GM21367 (cell line): Measurements from ENCODE around the gene SMARCB1.

Source experiments
- ATAC-seq: cut with Tn5 transposase; IDR thresholded peaks from one replicate; pipeline ENCODE4 v1.9.1; 2021; ENCODE audit not compliant: unreplicated experiment

SMARCB1 gene

DNA sequence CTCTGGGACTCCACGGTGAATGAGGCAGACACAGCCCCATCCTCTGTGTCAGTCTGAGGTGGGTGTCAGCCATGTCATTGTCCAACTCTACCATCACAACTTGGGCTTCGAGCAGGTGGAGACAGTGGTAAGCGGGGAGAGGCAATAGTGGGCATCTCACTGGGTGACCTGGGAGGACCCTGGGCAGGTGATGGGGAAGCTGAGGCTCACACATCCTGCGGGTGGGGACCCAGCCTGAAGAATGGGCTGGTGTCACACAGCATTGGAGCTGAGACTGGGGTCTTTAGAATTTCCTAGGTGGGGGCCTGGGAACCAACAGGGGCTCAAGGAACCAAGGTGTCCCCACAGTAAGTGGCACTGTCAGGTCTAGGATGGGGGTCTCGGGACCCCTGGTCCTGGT lies 7.0 kb upstream of the SMARCB1 start:
- ATAC-seq = no peak

DNA sequence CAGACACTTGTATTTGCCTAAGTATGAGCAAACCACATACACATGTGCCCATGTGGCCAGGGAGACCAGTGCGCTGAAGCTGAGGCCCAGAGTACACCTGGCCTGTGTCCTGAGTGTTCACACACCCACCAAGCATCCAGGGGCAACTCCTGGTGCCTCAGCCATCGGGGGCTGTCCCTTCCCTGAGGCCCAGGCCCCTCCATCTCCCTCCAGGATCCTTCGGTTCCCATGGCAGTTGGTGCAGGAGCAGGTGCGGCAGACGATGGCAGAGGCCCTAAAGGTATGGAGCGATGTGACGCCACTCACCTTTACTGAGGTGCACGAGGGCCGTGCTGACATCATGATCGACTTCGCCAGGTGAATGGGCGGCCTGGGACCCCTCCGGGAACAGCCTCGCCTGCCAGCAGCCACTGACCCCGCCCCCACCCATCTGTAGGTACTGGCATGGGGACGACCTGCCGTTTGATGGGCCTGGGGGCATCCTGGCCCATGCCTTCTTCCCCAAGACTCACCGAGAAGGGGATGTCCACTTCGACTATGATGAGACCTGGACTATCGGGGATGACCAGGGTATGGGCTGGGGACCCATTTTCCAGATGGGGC lies 6.5 kb upstream of the SMARCB1 start:
- no peak for ATAC-seq

DNA sequence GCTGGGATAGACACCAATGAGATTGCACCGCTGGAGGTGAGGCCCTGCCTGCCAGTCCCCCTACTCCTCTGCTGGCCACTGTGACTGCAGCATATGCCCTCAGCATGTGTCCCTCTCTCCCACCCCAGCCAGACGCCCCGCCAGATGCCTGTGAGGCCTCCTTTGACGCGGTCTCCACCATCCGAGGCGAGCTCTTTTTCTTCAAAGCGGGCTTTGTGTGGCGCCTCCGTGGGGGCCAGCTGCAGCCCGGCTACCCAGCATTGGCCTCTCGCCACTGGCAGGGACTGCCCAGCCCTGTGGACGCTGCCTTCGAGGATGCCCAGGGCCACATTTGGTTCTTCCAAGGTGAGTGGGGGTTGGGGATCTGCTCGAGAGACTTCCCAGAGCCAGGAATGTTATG lies 5.7 kb upstream of the SMARCB1 start:
- no peak for ATAC-seq

DNA sequence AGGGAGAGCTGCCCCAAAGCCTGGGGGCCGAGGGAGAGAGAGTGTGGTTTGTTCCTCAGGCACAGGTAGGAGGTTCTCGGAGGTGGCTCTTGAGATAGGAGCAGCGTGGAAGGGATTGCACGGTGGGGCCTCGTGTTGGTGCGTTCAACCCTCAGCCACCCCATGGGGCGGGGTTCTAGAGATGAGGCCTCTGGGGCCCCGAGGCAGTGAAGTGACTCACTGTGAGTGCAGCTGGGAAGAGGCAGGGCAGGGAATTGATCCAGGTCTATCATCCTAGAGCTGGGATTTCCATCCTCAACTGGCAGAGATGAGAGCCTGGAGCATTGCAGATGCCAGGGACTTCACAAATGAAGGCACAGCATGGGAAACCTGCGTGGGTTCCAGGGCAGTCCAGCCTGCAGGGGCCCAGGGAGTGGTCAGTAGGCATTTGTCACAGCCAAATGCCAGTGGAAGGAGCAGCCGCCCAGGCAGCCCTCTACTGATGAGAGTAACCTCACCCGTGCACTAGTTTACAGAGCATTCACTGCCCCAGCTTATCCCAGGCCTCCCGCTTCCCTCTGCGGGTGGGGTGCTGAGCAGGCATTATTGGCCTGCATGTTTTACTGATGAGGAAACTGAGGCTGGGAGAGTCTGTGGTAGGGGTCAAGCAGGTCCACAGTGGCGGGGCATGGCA lies 5.1 kb upstream of the SMARCB1 start:
- no peak for ATAC-seq

DNA sequence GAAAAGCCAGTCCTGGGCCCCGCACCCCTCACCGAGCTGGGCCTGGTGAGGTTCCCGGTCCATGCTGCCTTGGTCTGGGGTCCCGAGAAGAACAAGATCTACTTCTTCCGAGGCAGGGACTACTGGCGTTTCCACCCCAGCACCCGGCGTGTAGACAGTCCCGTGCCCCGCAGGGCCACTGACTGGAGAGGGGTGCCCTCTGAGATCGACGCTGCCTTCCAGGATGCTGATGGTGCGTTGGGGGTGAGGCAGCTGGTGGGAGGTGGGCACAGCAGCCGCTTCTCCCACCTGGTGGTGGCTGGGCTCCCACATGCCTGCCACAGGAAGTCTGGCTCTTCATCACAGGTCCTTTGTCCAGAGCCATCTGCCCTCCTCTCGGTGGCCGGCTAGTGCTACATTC lies 4.5 kb upstream of the SMARCB1 start:
- no peak for ATAC-seq

DNA sequence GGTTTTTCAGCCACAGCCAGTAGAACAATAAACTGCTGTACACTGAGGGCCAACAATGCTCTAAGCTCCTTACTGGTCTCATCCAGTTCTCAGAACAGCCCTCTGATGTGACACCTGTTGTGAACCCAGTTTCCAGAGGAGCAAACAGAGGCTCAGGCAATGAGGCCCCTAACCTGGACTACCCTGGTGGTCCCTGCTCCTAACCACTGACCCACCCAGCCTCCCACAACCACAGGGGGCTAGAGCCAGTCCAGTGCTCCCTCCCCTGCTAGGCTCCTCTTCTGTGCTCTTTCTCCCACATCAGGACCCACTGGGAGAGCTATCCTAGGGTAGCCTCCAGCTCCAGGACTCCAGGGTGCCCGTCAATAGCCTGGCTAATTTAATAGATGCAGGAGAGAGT lies 4.1 kb upstream of the SMARCB1 start:
- no peak for ATAC-seq

DNA sequence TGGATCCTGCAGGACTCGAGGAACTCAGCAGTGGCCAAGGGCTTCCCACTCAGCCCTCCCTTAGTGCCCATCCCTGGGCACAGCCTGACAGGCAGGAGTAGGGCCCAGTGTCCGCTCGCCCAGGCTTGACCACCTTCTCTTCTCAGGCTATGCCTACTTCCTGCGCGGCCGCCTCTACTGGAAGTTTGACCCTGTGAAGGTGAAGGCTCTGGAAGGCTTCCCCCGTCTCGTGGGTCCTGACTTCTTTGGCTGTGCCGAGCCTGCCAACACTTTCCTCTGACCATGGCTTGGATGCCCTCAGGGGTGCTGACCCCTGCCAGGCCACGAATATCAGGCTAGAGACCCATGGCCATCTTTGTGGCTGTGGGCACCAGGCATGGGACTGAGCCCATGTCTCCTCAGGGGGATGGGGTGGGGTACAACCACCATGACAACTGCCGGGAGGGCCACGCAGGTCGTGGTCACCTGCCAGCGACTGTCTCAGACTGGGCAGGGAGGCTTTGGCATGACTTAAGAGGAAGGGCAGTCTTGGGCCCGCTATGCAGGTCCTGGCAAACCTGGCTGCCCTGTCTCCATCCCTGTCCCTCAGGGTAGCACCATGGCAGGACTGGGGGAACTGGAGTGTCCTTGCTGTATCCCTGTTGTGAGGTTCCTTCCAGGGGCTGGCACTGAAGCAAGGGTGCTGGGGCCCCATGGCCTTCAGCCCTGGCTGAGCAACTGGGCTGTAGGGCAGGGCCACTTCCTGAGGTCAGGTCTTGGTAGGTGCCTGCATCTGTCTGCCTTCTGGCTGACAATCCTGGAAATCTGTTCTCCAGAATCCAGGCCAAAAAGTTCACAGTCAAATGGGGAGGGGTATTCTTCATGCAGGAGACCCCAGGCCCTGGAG lies 3.3 kb upstream of the SMARCB1 start:
- no peak for ATAC-seq

DNA sequence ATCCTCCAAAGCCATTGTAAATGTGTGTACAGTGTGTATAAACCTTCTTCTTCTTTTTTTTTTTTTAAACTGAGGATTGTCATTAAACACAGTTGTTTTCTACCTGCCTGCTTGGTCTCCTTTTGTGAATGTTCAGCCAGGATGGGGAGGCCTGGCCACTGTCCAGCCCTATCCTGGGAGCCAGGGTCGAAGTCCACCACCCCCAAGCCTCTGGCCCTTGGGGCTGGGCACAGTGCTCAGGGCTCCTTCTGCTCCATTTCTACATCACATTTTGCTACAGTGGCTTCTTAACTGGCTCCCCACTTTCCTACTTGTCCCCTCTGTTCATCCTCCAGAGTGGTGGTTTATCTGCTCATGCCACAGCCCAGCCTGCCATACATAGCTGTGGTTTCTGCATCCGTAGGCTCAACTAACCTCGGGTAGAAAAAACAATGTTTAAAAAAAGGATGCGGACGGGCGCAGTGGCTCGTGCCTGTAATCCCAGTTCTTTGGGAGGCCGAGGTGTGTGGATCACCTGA lies 2.5 kb upstream of the SMARCB1 start:
- no peak for ATAC-seq

DNA sequence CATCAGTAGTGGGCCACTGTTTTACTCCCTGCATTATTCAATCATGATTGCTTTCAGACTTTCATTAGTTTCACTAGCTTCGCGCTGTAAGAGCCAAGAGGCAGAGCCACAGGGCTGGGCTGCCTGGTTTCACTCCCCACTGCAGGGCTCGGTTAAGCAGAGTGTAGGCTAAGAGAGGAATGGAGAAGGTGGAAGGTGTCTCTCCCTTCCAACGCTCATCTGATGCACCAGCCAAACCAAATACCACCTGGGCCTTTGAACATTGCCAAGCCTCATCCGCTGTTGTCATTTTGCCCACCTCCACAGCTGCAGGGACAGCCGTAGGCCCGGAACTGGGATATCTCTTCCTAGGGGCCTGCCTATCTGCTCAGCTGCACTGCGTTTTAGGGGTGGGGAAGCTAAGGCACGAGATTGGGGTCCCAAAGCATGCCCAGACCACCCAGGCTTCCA lies 480 bp upstream of the SMARCB1 start:
- no peak for ATAC-seq

DNA sequence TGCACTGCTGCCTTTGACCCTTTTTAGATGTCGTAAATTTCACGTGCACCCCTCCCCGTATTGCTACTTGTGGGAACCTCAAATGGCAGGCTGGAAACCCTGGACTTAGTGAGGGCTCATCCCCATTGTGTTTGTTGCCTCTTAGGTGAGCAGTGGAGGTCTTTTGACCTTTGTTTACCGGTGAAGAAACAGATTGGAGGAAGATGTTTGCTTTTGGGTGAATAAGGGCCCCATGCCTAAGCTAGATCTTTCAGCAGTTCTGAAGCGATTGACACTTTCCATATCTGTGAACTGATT lies 782 bp downstream of the SMARCB1 start:
- peak; percentile 23 for ATAC-seq

DNA sequence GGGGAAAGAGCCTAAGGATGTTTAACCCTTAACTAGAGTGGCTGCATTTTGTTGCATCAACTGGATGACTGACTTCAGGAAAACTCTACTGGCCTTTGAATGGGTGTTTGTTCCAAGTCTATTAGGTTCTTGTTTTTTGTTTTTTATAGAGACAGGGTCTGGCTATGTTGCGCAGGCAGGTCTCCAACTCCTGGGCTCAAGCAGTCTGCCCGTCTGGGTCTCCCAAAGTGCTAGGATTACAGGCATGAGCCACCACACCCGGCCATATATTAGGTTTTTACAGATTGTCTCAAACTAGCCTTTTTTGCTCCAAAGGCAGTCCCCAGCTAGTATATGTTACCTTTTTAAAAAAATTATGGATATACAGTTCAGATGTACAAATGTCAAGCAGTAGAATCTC lies 1.1 kb downstream of the SMARCB1 start:
- ATAC-seq = no peak

DNA sequence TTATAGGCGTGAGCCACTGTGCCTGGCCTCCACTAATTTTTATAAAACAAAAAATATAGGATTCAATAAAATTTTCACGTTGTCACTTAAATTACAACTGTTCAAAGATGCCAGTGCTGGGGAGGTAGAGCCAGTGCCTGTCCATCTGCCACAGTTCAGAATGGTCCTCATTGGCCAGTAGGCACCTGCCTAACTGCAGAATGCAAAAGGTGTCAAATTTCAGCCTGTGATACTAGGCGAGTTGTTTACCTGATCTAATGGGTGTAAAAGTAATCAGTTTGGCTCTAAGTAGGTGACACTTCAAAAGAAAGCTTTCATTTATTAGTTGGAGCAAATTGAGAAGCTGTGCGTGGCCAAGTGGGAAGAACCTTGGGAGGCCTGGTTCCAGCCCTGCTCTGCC lies 2.4 kb downstream of the SMARCB1 start:
- no peak for ATAC-seq

DNA sequence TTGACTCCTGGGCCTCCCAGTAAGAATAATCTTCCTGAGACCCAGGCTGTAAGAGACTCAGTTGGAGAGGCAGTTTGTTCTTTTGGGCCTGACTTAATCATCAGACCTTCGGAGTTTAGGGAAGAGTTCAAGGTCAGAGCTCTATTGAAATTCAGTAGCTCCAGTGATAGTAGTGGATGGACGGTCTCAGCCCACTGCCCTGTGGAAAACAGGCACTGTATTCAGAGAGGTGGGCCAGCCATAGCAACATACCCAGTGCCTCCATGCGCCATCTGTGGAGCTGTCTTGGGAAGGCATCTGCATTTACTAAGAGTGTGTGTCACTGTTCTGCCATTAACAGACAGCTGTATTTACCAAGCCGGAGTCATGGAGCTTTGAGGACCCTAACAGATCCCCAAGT lies 2.9 kb downstream of the SMARCB1 start:
- ATAC-seq = no peak

DNA sequence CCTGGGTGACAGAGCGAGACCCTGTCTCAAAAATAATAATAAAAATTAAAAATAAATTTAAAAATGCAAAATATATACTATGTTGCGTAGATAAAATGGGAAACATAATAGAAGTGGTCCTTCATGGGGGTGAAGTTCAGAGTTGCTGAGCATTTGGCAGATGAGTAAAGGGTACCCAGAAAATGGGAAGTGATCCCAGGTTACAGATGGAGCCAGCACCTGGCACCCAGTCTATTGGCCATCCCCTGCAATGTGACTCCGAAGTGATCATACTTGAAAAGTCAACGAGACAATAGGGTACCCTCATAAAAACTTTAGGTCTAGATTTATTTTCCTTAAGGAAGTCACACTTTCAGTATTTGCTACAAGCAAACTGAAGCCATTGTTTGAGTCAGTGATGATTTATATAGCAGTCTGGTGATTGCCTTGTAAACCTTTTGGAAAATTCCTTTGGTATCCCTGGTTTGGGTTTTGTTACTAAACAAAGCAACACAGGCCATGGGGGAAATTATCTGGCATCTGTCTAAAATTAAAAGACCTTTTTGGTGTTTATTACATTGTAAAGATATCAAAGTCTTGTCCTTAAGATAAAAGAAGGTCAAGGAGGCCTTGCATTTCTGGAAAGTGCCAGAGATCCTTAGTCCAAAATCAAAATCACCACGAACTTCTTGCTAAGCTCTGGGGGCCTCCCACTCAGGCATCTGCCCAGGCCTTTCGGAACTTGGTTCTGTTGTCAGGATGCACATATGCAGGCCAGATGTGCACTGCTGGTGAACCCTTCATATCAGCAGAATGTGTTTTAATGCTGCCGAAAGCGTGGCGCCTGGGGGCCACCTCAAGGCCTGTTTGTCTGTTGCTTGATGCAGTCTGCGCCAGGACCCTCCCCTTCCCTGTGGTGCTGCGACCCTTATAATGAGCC lies 4.3 kb downstream of the SMARCB1 start:
- ATAC-seq = no peak

DNA sequence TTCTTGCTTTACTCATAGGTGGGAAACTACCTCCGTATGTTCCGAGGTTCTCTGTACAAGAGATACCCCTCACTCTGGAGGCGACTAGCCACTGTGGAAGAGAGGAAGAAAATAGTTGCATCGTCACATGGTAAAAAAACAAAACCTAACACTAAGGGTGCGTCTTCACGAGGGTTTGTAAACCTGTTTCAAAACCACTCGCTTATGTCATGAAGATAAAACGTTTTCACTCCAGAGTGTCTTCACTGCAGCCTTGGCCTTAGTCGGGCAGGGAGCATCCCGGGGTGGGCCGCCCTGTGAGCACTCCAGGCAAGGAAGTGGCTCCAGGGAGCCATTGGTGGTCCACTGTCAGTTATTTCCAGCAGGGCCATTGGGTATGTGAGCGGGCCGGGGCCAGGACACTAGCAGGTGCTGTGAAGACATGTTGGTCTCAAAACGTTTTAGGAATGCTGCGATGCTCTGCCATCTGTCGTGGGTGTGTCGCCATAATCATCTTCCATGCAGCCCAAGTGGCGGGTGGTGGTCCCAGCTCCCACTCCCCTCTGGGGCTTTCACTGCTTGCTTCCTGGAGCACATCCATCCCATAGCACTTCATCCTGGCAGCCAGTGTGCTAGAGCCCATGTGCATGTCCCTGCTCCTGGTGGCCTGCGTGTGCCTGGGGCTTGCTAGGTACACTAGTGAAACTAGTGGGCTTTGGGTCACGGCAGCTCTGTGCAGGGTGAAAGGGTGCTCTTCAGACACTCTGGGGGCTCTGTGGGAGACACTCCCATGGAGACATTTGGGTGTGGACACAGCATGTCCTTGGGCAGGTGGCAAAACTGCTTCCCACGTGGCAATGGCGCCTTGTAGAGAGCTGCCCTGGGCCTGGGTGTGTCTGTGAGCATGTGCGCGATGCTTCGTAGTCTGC lies 5.2 kb downstream of the SMARCB1 start:
- no peak for ATAC-seq

DNA sequence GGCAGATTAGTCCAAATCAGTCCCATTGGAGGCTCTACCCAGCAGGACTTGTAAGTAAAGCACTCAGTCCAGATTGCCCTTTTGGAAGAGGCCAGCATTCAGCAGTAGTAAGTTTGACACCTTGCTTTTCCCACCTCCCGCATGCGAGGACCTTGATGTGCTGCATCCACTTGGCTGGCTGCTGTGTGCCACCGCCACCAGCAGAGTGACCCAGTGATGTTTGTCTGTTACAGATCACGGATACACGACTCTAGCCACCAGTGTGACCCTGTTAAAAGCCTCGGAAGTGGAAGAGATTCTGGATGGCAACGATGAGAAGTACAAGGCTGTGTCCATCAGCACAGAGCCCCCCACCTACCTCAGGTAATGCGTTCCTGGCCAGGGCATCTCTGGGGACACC lies 6.6 kb downstream of the SMARCB1 start:
- ATAC-seq = no peak

DNA sequence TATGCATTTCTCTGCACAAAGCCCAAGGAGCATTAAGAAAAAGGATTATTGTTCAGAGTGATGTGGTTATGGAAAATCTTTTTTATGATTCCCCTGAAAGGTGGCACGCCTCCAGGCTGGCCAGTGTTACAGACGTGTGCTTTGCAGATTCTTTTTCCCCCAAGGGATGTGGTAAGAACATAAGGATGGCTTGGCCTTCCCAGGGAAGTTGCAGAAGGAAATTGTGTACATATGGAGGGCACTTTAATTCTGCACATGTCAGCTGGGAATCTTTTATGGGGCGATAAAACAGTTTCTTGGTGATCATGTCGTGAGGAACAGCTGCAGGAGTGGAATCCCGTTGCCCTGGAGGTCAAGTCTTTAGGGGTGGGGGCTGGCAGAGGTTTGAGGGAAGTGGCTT lies 9.7 kb downstream of the SMARCB1 start:
- no peak for ATAC-seq

DNA sequence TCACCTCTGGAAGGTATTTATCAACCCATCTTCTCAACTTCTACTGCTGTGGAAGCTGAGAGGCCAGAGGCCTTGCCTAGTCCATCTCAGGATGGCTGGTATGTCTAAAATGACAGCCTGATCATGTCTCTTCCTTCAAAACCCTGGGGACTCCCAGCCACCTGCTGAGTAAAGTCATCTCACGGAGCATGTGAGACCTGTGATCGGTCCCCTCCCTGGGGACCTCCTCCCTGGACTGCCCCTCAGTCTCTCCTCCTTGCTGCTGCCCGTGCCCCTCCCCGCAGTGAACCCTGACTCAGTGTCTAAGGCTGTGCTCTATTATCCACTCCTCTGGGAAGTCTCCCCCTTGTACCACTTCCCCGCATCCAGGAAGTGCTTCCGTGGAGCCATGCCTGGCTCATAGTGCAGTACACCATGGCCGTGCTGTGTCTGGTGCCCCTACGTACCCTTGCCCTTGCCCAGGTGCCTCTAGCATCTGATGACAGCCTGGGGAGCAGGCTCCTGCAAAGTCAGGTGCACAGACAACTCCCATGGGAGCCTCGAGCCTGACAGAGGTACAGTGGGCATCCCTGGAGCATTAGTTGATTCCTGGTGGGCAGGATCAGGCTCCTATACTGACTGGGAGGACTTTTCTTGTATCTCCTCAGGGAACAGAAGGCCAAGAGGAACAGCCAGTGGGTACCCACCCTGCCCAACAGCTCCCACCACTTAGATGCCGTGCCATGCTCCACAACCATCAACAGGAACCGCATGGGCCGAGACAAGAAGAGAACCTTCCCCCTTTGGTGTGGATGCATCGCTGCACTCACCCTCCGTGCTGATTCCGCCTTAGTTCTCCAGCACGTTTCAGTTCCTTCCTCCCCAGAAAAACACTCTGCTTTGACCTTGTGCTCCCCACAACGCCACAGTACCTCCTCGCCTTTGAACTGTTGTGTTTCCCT lies 13.8 kb downstream of the SMARCB1 start:
- no peak for ATAC-seq
